Thymus (tissue), 11 donors: Measurements from ENCODE around the gene KPNB1. TPM values are rescaled to one million over a fixed set of nuclear protein-coding genes. Genes with fewer than 3 reads are reported as not detected.

Experiments
- DNase-seq, 9 donors: peaks; one replicate each; pipeline ENCODE4 v3.0.0-alpha.2; 2013; ENCODE audit warnings: low spot score in 9 of 9, low read depth in 6 of 9, missing footprints in 1 of 9
- H3K27ac ChIP-seq, 2 donors: one replicate each; pipeline ENCODE4 v1.5.1; 2013; ENCODE audit warnings: control low read depth in 1 of 2, low read depth in 1 of 2, low read length in 1 of 2, mild to moderate bottlenecking in 1 of 2, moderate library complexity in 1 of 2
- H3K27me3 ChIP-seq, 2 donors: one replicate each; pipeline ENCODE4 v1.5.1; 2013; ENCODE audit warnings: low read length in 1 of 2; ENCODE audit not compliant: control insufficient read depth in 2 of 2, insufficient read depth in 1 of 2
- H3K36me3 ChIP-seq, 2 donors: one replicate each; pipeline ENCODE4 v1.5.1; 2013; ENCODE audit warnings: low read length in 1 of 2, mild to moderate bottlenecking in 1 of 2, moderate library complexity in 1 of 2; ENCODE audit not compliant: control insufficient read depth in 2 of 2, insufficient read depth in 2 of 2
- H3K4me1 ChIP-seq, 2 donors: one replicate each; pipeline ENCODE4 v1.5.1; 2013; ENCODE audit warnings: low read length in 2 of 2; ENCODE audit not compliant: control insufficient read depth in 2 of 2, insufficient read depth in 2 of 2
- H3K4me3 ChIP-seq, 2 donors: one replicate each; pipeline ENCODE4 v1.5.1; 2013; ENCODE audit warnings: low read length in 2 of 2, control low read depth in 1 of 2, mild to moderate bottlenecking in 1 of 2
- H3K9me3 ChIP-seq, 2 donors: one replicate each; pipeline ENCODE4 v1.5.1; 2013; ENCODE audit warnings: low read length in 1 of 2, mild to moderate bottlenecking in 1 of 2; ENCODE audit not compliant: control insufficient read depth in 2 of 2, insufficient read depth in 1 of 2
- WGBS: extraction: QIAGEN DNeasy Blood & Tissue Kit; methylation state at CpG from one replicate; pipeline ENCODE4 v1.1.7; 2013; 5-methylcytosine and 5-hydroxymethylcytosine counted together
- polyA plus RNA-seq: library from polyadenylated mRNA; stranded (reverse); fragments of 200-250 nt; gene quantifications from one replicate; pipeline ENCODE4 v1.2.3, GENCODE V29; 2013
- total RNA-seq: library from RNA; stranded (reverse); fragments of 120-200 nt; gene quantifications from one replicate; pipeline ENCODE4 v1.2.4, GENCODE V29; 2013
- donor health status: healthy.

KPNB1 gene
- total and polyA plus RNA-seq, 2 donors = 91.3 to 121 TPM

- DNase-seq = peak in 8 of 9 donors; percentile 29 to 78 (median 42)
- peaks cover 24 to 59% of the 10 kb centered on the region in 2 donors for H3K27me3 ChIP-seq
- H3K4me1 ChIP-seq = peaks cover 13 to 22% of the 10 kb centered on the region in 2 donors
- peak within 1 kb of the TSS; percentile 20 to 46 for H3K4me3 ChIP-seq
- no peaks in the 10 kb centered on the region for H3K36me3 ChIP-seq
- 2% methylated on average over 73 of the region's 73 CpGs for WGBS
- no peak within 1 kb of the TSS for H3K27ac ChIP-seq
- no peaks in the 10 kb centered on the region for H3K9me3 ChIP-seq
Measured at GRCh38 chr17:47733047-47733673, 83.4 kb downstream of the KPNB1 start, which contains the start of gene TBX21. TSS of gene TBX21 (plus strand) at chr17:47733236. CDS start at chr17:47733455, 219 bp downstream.

- Histone ChIP-seq H3K9me3 (no peaks in the 10 kb centered on the region), H3K4me3 (peak overlapping the region; percentile 20 to 46), H3K27ac (no peak overlapping the region), H3K27me3 (peaks cover 24 to 59% of the 10 kb centered on the region in 2 donors), H3K36me3 (no peaks in the 10 kb centered on the region), H3K4me1 (peaks cover 13 to 22% of the 10 kb centered on the region in 2 donors)
- no peak for DNase-seq
- WGBS = 7% methylated on average over 60 of the region's 60 CpGs
Measured at GRCh38 chr17:47733674-47734410, 84.1 kb downstream of the KPNB1 start.

DNA sequence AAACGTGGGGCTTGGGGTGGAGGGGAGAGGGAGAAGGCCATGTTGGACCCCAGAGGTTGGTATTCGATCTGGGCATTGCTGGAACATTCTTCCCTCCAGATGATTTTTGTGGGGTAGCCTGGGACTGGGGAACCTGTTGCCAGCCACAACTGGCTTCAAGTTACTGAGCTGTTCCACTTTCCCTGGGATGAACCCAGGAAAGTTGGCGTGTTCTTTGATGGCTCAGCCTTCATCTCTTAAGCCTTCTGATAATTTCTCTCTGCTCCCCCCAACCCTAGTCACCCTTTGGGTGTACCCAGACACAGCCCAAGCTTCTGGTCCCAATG, 85.4 kb downstream of the KPNB1 start:
- no peak for DNase-seq
- no peaks in the 10 kb centered on the region for H3K36me3 ChIP-seq
- H3K9me3 ChIP-seq = no peaks in the 10 kb centered on the region
- H3K27ac ChIP-seq = no peak overlapping the region
- no peak overlapping the region for H3K4me3 ChIP-seq
- peaks cover 13 to 22% of the 10 kb centered on the region in 2 donors for H3K4me1 ChIP-seq
- 96% methylated on average over 3 of the region's 3 CpGs for WGBS
- H3K27me3 ChIP-seq = peaks cover 24 to 56% of the 10 kb centered on the region in 2 donors

Other genes starting within 250 kb of the KPNB1 start
- gene NPEPPS, start 118.8 kb upstream of the KPNB1 start, total RNA-seq = 41.2 TPM
- 48.0 TPM for gene NPEPPS, start 118.8 kb upstream of the KPNB1 start, polyA plus RNA-seq
- gene TBKBP1, start 44.2 kb downstream of the KPNB1 start, total RNA-seq = 1.8 TPM
- 9.5 TPM for gene TBKBP1, start 44.2 kb downstream of the KPNB1 start, polyA plus RNA-seq
- gene TBX21, start 83.3 kb downstream of the KPNB1 start, total RNA-seq = 1.6 TPM
- 1.6 TPM for gene TBX21, start 83.3 kb downstream of the KPNB1 start, polyA plus RNA-seq
- 6.1 TPM for gene OSBPL7, start 171.9 kb downstream of the KPNB1 start, total RNA-seq
- 13.3 TPM for gene OSBPL7, start 171.9 kb downstream of the KPNB1 start, polyA plus RNA-seq
- 26.7 TPM for gene MRPL10, start 181.6 kb downstream of the KPNB1 start, total RNA-seq
- gene MRPL10, start 181.6 kb downstream of the KPNB1 start, polyA plus RNA-seq = 41.1 TPM
- gene LRRC46, start 181.8 kb downstream of the KPNB1 start, total RNA-seq = 0.19 TPM
- gene LRRC46, start 181.8 kb downstream of the KPNB1 start, polyA plus RNA-seq = 2.4 TPM
- gene SCRN2, start 191.4 kb downstream of the KPNB1 start, total RNA-seq = 25.3 TPM
- 39.4 TPM for gene SCRN2, start 191.4 kb downstream of the KPNB1 start, polyA plus RNA-seq
- 0.28 TPM for gene SP6, start 201.2 kb downstream of the KPNB1 start, total RNA-seq
- gene SP6, start 201.2 kb downstream of the KPNB1 start, polyA plus RNA-seq = 4.6 TPM
- gene SP2, start 246.3 kb downstream of the KPNB1 start, total RNA-seq = 1.3 TPM
- gene SP2, start 246.3 kb downstream of the KPNB1 start, polyA plus RNA-seq = 10.6 TPM